GM21619 (cell line): ENCODE measurements around the gene INSC.

Experiments
- ATAC-seq: cut with Tn5 transposase; IDR thresholded peaks from one replicate; pipeline ENCODE4 v1.9.1; 2021; ENCODE audit not compliant: unreplicated experiment

The INSC gene

GRCh38 chr11:15107730-15108515 lies 6.8 kb upstream of the INSC start:
- peak; percentile 82 for ATAC-seq

GRCh38 chr11:15108592-15109130 lies 6.1 kb upstream of the INSC start:
- no peak for ATAC-seq

- no peak for ATAC-seq
Observed at GRCh38 chr11:15109602-15110001, 5.1 kb upstream of the INSC start.

DNA sequence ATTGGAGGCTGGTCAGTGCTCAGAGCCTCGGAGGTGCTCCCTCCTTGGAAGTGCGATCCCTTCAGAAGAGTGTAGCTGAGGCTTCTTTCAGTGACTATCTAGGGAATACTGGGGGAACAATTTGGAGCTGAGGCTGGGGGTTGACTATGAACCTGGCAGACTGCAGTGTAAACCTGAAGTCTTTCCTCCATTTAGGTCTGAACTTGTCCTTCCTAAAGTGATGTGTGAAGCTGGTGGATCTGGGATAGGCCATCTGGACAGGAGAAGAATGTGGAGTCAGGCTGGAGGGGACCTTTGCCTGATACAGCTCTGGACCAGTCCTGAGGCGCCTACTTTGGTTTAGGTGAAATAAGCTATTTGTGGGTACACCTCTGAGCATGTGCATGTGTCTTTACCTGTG lies 3.5 kb upstream of the INSC start:
- ATAC-seq, result no peak

GRCh38 chr11:15112131-15112541 lies 2.6 kb upstream of the INSC start:
- no peak for ATAC-seq

GRCh38 chr11:15113381-15113780 lies 1.3 kb upstream of the INSC start:
- ATAC-seq, result peak; percentile 85

- no peak for ATAC-seq
Observed at GRCh38 chr11:15115686-15116085, 963 bp downstream of the INSC start.

GRCh38 chr11:15117751-15118150 lies 3.0 kb downstream of the INSC start:
- ATAC-seq, result no peak

DNA sequence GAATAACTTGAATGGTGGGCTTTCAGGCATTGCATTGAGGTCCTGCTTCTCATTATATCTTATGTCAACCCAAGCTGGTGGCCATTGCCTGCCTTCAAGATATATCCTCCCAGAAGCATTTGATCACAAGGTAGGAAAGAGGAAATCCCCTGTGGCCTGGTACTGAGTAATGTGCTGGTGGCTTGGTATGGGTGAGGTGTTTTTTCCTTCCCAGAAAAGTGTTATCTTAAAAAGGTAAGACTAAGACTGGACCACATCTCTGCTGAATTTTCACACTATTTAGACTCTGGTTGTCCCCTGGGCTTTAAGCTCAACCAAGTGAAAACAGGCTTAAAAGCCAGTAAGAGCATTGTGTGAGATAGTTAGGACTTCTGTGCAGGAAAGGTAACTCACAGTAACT lies 3.7 kb downstream of the INSC start:
- ATAC-seq, result peak; percentile 49

GRCh38 chr11:15119352-15119751 lies 4.6 kb downstream of the INSC start:
- ATAC-seq, result no peak

- no peak for ATAC-seq
Observed at GRCh38 chr11:15119826-15120225, 5.1 kb downstream of the INSC start.

DNA sequence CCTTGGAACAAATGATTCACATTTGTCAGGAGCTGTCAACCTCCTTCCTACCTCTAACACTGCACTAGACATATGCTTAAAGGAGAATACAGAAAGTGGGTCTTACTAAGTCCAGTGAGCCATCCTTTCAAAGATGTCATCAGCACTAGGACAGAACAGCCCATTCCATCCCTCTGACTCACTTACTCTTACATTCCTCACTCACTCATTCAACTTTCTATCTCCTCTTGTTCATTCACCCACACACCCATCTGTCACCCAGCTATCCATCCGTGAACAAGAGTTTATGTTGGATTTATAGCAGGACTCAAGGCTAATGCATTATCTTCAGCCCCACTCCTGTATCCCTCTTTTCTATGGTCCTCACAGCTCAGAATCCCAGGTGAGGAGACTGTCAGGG lies 9.1 kb downstream of the INSC start:
- no peak for ATAC-seq

- no peak for ATAC-seq
Observed at GRCh38 chr11:15124528-15124927, 9.8 kb downstream of the INSC start.

DNA sequence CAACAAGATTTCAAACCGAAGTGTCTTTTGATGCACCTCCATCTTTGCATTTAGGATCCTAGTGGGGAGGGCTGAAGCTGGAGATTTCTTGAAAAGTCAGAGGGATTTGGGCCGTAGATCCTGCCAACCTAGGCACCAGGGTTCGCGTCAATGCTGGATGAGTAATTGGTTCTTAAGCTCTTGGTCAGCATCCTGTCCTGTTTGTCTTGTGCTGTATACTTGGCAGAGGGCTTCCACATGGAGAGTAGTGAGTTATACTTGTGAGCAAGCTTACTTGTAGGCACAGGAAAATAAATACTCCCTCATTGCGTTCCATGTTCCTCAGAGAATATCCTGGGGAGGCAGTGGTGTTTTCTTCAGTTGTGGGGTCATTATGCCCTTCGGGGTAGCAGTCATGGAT lies 12.6 kb downstream of the INSC start:
- no peak for ATAC-seq

DNA sequence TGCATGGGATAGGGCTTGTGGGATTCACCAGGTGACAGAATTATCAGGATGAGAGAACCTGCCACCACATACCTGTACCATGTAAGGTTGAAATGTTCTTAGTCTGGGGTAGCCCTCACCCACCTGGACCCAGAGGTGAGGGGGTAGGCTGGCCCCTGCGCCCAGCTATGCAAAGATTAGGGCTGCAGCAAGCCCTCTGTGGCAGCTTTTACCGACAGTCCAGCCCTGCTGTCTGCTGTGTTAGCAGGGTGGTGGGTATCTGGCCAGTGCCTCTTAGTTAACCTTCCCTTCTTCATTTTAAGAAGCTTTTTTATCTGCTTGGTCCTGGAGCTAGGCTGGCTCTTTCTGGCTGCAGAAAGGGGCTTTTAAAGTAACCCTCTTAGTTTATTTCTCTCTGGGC lies 13.9 kb downstream of the INSC start:
- ATAC-seq, result no peak

GRCh38 chr11:15136166-15136565 lies 21.4 kb downstream of the INSC start:
- no peak for ATAC-seq

DNA sequence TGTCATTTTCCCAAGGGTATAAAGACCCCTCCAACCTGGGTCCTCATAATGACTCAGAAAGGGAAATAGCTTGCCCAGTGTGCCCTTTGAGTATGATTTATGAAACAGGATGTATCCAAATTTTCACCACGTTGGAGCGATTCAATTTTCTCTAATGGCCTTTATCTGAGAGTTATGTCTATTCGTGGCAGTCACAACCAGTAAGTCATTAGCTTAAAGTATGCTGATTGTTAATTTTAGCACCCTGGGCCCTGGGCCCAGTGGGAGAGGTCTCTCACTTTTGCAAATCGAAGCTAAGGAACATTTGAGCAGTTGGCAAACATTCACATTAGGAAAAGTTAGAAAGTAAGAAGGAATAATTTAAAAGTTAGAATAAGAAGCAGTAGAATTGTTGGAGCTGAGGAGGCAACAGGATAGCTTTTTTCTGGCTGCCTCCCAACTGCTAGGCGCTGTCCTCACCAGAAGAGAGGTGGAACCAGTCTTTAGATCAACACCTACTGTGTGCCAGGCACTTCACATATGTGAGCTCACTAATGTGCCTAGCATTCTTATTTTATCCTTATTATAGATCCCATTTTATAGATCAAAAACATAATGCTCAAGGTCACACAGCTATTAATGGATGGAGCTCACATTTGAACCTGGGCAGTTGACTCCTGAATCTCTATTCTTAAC lies 24.5 kb downstream of the INSC start:
- ATAC-seq, result no peak

DNA sequence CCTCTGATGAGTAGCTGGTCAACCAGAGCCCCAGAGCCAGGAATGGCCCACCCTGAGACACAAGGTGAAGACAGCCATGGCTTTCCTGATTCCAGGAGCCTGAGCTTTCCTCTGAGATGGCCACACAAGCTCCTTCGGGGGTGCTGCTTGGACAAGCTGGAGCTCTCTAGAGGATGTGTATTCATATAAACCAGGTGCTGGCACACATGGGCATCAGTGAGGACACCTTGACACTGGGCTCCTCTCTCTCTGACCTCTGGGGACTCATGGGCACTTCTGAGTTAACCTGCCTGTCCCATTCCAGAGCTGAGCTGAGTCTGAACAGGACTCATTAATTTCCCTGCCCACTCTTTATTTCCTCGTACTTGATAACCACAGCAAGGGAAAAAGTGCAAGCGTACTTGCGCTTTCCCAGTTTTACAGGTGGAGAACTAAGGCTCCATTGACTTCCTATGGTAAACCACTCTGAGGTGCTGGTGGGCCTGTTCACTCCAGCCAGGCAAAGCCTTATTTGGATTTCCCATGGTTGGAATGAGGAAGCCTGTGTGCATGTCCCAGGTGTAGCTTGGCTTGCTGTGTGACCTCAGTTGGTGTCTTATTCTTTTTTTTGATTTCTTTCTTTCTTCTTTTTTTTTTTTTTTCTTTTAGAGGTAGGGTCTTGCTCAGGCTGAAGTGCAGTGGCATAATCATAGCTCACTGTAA lies 25.4 kb downstream of the INSC start:
- ATAC-seq, result no peak

- no peak for ATAC-seq
Observed at GRCh38 chr11:15141381-15141780, 26.7 kb downstream of the INSC start.

GRCh38 chr11:15142838-15143237 lies 28.1 kb downstream of the INSC start:
- no peak for ATAC-seq

DNA sequence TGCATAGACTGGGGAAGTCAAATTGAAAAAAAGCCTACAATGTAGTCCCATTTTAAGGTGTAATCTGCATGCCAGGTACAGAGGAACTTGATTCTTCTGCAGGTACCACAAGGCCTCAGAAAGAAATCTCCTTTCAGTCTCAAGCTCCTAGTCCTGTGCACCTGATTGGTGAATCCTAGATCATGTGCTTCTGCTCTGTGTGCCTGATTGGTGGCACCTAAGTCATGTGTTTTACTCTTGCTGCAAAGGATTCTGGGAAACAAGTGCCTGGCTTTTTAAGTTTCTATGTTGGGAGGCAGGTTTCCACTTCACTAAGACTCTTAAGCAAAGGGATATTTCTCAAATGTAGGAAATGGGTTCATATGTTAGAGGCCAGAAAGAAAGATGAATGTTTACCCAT lies 29.1 kb downstream of the INSC start:
- ATAC-seq, result no peak

DNA sequence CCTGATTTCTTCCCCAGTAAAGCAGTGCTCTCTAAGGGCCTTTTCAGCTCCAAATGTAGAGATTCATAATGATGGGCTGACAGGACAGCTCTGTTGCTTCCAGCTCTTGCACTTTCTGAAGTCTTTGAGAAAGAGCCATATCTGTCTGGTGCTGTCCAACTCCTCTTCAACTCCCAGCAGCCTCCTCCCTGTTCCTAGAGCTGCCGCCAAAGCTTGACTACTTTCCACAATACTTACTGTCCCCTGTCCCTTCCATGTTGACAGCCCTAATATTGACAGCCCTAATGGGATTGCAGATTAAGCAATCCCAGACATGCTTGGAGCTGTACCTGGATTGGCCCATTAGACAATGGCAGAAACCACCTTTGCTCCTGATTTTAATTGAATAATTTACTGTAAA lies 29.6 kb downstream of the INSC start:
- ATAC-seq, result no peak
